Endothelial cell of umbilical vein (primary cell): ENCODE measurements around the gene ADTRP. TPM values are rescaled to one million over a fixed set of nuclear protein-coding genes. Genes with fewer than 3 reads are reported as not detected.

Experiments
- BruUV-seq: library from RNA; stranded (reverse); fragments of 400-500 nt; replicated peaks from 2 replicates; lab custom pipeline; 2021; lab: Mats Ljungman, UMichigan
- CTCF ChIA-PET: fragments of 300-600, 350-600 bp; sonication (Branson Sonifier 250); formaldehyde crosslinking; loops from one replicate; lab custom pipeline; 2021; ENCODE audit warnings: antibody characterized with exemption, inconsistent platforms; lab: Charles Lee
- POLR2A ChIA-PET: fragments of 300-600, 350-600 bp; sonication (Branson Sonifier 250); formaldehyde crosslinking; loops from one replicate; lab custom pipeline; 2021; ENCODE audit warnings: antibody characterized with exemption, inconsistent platforms; lab: Charles Lee
- DNase-seq: peaks from one replicate; pipeline ENCODE4 v3.0.0-alpha.2; 2011; ENCODE audit warnings: low read depth, low spot score
- FAIRE-seq: peaks from 2 replicates; lab custom pipeline; 2011; peaks lifted over from hg19 to GRCh38; lab: Jason Lieb, UNC
- H2AFZ ChIP-seq: 2 replicates; pipeline ENCODE4 v1.6.0; 2012; ENCODE audit warnings: low read depth, low read length, control low read depth, inconsistent platforms
- H3K27ac ChIP-seq: 2 replicates; pipeline ENCODE4 v1.5.1; 2011; ENCODE audit warnings: low read depth, mild to moderate bottlenecking, control low read depth, low read length, moderate library complexity; ENCODE audit not compliant: insufficient read depth
- H3K27me3 ChIP-seq, 2 experiments: 2 replicates each; pipeline versions ENCODE4 v1.6.0 to v1.6.1; 2011; ENCODE audit warnings: low read length in 2 of 2, mixed read lengths in 1 of 2; ENCODE audit not compliant: control insufficient read depth in 2 of 2, insufficient read depth in 2 of 2
- H3K36me3 ChIP-seq, 2 experiments: 2 replicates in 1 of 2; 3 replicates in 1 of 2; pipeline ENCODE4 v1.5.1; 2011; ENCODE audit warnings: low read length in 2 of 2, mild to moderate bottlenecking in 1 of 2, moderate library complexity in 1 of 2; ENCODE audit not compliant: control insufficient read depth in 2 of 2, insufficient read depth in 2 of 2; ENCODE audit errors: extremely low read depth in 1 of 2
- H3K4me1 ChIP-seq: 3 replicates; pipeline ENCODE4 v1.5.1; 2011; ENCODE audit warnings: mild to moderate bottlenecking, low read length; ENCODE audit not compliant: control insufficient read depth, insufficient read depth; ENCODE audit errors: extremely low read depth
- H3K4me2 ChIP-seq: 2 replicates; pipeline ENCODE4 v1.6.1; 2011; ENCODE audit warnings: low read length, control low read depth, mixed read lengths; ENCODE audit not compliant: insufficient read depth
- H3K4me3 ChIP-seq, 3 experiments: fragments of 200-600 bp in 1 of 3; sonication (generic), shearing (Covaris generic) in 1 of 3; replicated peaks in 1 of 3; 2 replicates each; pipeline ENCODE4 v1.5.1; 2011 to 2016; ENCODE audit warnings: control low read depth in 3 of 3, low read length in 3 of 3, mild to moderate bottlenecking in 2 of 3, inconsistent platforms in 1 of 3, low read depth in 1 of 3, moderate library complexity in 1 of 3; ENCODE audit not compliant: insufficient read depth in 1 of 3
- H3K79me2 ChIP-seq: 2 replicates; pipeline ENCODE4 v1.6.0; 2012; ENCODE audit warnings: low read length, inconsistent platforms; ENCODE audit not compliant: control insufficient read depth, insufficient read depth
- H3K9ac ChIP-seq: replicated peaks from 2 replicates; pipeline ENCODE3; 2011; ENCODE audit warnings: low read length, control low read depth; ENCODE audit not compliant: insufficient read depth; ENCODE audit errors: extremely low read depth
- H3K9me1 ChIP-seq: replicated peaks from 3 replicates; pipeline ENCODE4 v1.6.0; 2011; ENCODE audit warnings: mild to moderate bottlenecking, low read length; ENCODE audit not compliant: control insufficient read depth, insufficient read depth; ENCODE audit errors: extremely low read depth
- H3K9me3 ChIP-seq: replicated peaks from 2 replicates; pipeline ENCODE4 v1.5.1; 2012; ENCODE audit warnings: low read length, inconsistent platforms; ENCODE audit not compliant: control insufficient read depth, insufficient read depth
- H4K20me1 ChIP-seq: replicated peaks from 2 replicates; pipeline ENCODE3; 2011; ENCODE audit warnings: mild to moderate bottlenecking, low read length; ENCODE audit not compliant: control insufficient read depth, insufficient read depth; ENCODE audit errors: extremely low read depth
- CTCF ChIP-seq, 2 donors: IDR thresholded peaks; 1 replicate in 1 of 2; 2 replicates in 1 of 2; pipeline ENCODE4 v1.5.1; 2011; ENCODE audit warnings: low read length in 2 of 2, mild to moderate bottlenecking in 2 of 2, moderate library complexity in 2 of 2, control low read depth in 1 of 2, inconsistent platforms in 1 of 2, low read depth in 1 of 2; ENCODE audit not compliant: insufficient read depth in 1 of 2; ENCODE audit errors: extremely low read depth in 1 of 2
- EZH2 ChIP-seq: IDR thresholded peaks from 2 replicates; pipeline ENCODE4 v1.6.1; 2012; ENCODE audit warnings: borderline replicate concordance, low read depth, mild to moderate bottlenecking, moderate library complexity, low read length, inconsistent platforms; ENCODE audit not compliant: severe bottlenecking
- JUN ChIP-seq: IDR thresholded peaks from 2 replicates; pipeline ENCODE4 v1.6.1; 2011; ENCODE audit warnings: borderline replicate concordance, low read depth; ENCODE audit not compliant: insufficient read length, insufficient read depth
- MAX ChIP-seq: IDR thresholded peaks from 2 replicates; pipeline ENCODE4 v1.6.1; 2011; ENCODE audit not compliant: insufficient read depth, insufficient read length
- POLR2A ChIP-seq: IDR thresholded peaks from 2 replicates; pipeline ENCODE4 v1.6.1; 2012; ENCODE audit warnings: low read depth, mild to moderate bottlenecking, control low read depth, low read length
- POLR2AphosphoS5 ChIP-seq: IDR thresholded peaks from 2 replicates; pipeline ENCODE4 v1.6.1; 2012; ENCODE audit warnings: low read depth, mild to moderate bottlenecking, control low read depth, low read length, moderate library complexity; ENCODE audit not compliant: insufficient read depth
- dilution Hi-C: fragments of 300-500 bp; cut with MboI; formaldehyde crosslinking; loops from one replicate; pipeline ENCODE4 v1.15.0; 2019; ENCODE audit warnings: low sequenced_read_pairs; ENCODE audit not compliant: extremely low pct_ligation_motif_present
- intact Hi-C: fragments of 100-400 bp; cut with micrococcal nuclease; formaldehyde crosslinking; loops from one replicate; pipeline ENCODE4 v1.10.0; 2022
- polyA plus RNA-seq, 4 experiments: library from polyadenylated mRNA; depleted of rRNA in 3 of 4; stranded (reverse) in 3 of 4; unstranded in 1 of 4; fragments of >200 nt; gene quantifications; 2 replicates each; pipeline versions ENCODE4 v1.2.1 to v1.2.3, GENCODE V29; 2011 to 2012; ENCODE audit warnings: missing spikeins in 1 of 4
- total RNA-seq: library from RNA; stranded (reverse); gene quantifications from 2 replicates; pipeline ENCODE4 v1.2.3, GENCODE V29; 2021

Gene ADTRP
- total and polyA plus RNA-seq, 2 donors (not counting 3 experiments of a cell fraction or from before 2014, with no cell fraction given), result 3.3 to 4.4 TPM

- H3K4me3 ChIP-seq, result no peak overlapping the region
- no peak for TF ChIP-seq POLR2A
- TF ChIP-seq MAX, result no peak
- no peak for TF ChIP-seq JUN
- TF ChIP-seq EZH2, result no peak
- TF ChIP-seq CTCF (IDR thresholded peaks at IDR 0.05; ENCODE audit: extremely low read depth in 1 of 2, insufficient read depth in 1 of 2, low read depth in 1 of 2, low read length in 2 of 2), result no peak
- TF ChIP-seq POLR2AphosphoS5, result no peak
- H4K20me1 ChIP-seq, result no peaks in the 10 kb centered on the region
- H3K9ac ChIP-seq, result no peak overlapping the region
- H3K79me2 ChIP-seq, result peaks cover 41% of the 10 kb centered on the region
- ChIA-PET POLR2A (no interaction called here), CTCF (interaction anchor here (1.1 kb wide), 1 partner anchor 14 kb away, joined by 4 read pairs; no protein-coding TSS in a partner anchor)
- no peaks in the 10 kb centered on the region for H3K9me1 ChIP-seq
- no peak for DNase-seq
- H3K4me1 ChIP-seq, result peaks cover 10% of the 10 kb centered on the region
- H3K4me2 ChIP-seq, result no peak overlapping the region
- no TSS peak for BruUV-seq
- H3K36me3 ChIP-seq, result no peaks in the 10 kb centered on the region
- no peak overlapping the region for H2AFZ ChIP-seq
- no peak overlapping the region for H3K27ac ChIP-seq
- dilution Hi-C loops, result loop anchor here (25.0 kb wide), 1 partner anchor 532 kb away; the partner anchor contains the start of gene EDN1
- FAIRE-seq, result no peak
- intact Hi-C loops, result no loop called here
- no peaks in the 10 kb centered on the region for H3K27me3 ChIP-seq
- no peaks in the 10 kb centered on the region for H3K9me3 ChIP-seq
These were observed 22.9 kb downstream of the ADTRP start for GRCh38 chr6:11755725-11756124.
